ENCODE measurements around the gene PROP1. TPM values are rescaled to one million over a fixed set of nuclear protein-coding genes. Genes with fewer than 3 reads are reported as not detected.
"Not testable (repeated sequence)": the region's sequence is repeated elsewhere in the genome, so short reads cannot be mapped to it uniquely, and the experiment has no call there.

Gene PROP1
- polyA plus RNA-seq (ENCODE audit: insufficient read length in 3 of 3), result under 1 TPM in 2 of 3 donors, not detected in 1; 0.07 to 0.12 TPM
- long read RNA-seq, donor 1, result 0 reads
- long read RNA-seq, donor 2, result 0 reads
- long read RNA-seq, donor 3, result 0 reads
- long read RNA-seq, donor 4, result 0 reads
- long read RNA-seq, donor 5, result 0 reads
- long read RNA-seq, donor 6, result 0 reads
- long read RNA-seq, donor 7, result 0 reads
- long read RNA-seq, donor 8, result 0 reads
- long read RNA-seq, donor 9, result 0 reads
- long read RNA-seq, donor 10, result 0 reads
- long read RNA-seq, donor 11, result 0 reads
- long read RNA-seq, donor 12, result 0 reads
- long read RNA-seq, donor 13, result 0 reads
- long read RNA-seq, donor 14, result 0 reads
- long read RNA-seq, donor 15, result 0 reads
- long read RNA-seq, donor 16, result 0 reads

GRCh38 chr5:177995691-177996595, at the start of gene PROP1:
Gene PROP1 (minus strand): TSS chr5:177996242. CDS start chr5:177995933, 309 bp downstream.
- no peak for DNase-seq (ENCODE audit: extremely low read depth in 1 of 11, low read depth in 9 of 11, low spot score in 4 of 11)

GRCh38 chr5:178019379-178020030, 23.5 kb upstream of the PROP1 start:
- DNase-seq (ENCODE audit: extremely low read depth in 1 of 11, low read depth in 9 of 11, low spot score in 4 of 11), result not testable (repeated sequence)

GRCh38 chr5:178012758-178013157, 16.7 kb upstream of the PROP1 start:
- DNase-seq (ENCODE audit: extremely low read depth in 1 of 11, low read depth in 9 of 11, low spot score in 4 of 11), result not testable (repeated sequence)

GRCh38 chr5:178011816-178012554, 15.9 kb upstream of the PROP1 start:
- DNase-seq (ENCODE audit: extremely low read depth in 1 of 11, low read depth in 9 of 11, low spot score in 4 of 11), result not testable (repeated sequence)

- DNase-seq (ENCODE audit: extremely low read depth in 1 of 11, low read depth in 9 of 11, low spot score in 4 of 11), result not testable (repeated sequence)
Observed at GRCh38 chr5:178007272-178007671, 11.2 kb upstream of the PROP1 start.

GRCh38 chr5:178006536-178007231, 10.6 kb upstream of the PROP1 start:
- DNase-seq (ENCODE audit: extremely low read depth in 1 of 11, low read depth in 9 of 11, low spot score in 4 of 11), result not testable (repeated sequence)

- not testable (repeated sequence) for DNase-seq (ENCODE audit: extremely low read depth in 1 of 11, low read depth in 9 of 11, low spot score in 4 of 11)
Observed at GRCh38 chr5:178006181-178006535, 10.1 kb upstream of the PROP1 start.

- DNase-seq (ENCODE audit: extremely low read depth in 1 of 11, low read depth in 9 of 11, low spot score in 4 of 11), result no peak
Observed at GRCh38 chr5:177997846-177998245, 1.8 kb upstream of the PROP1 start.

- DNase-seq (ENCODE audit: extremely low read depth in 1 of 11, low read depth in 9 of 11, low spot score in 4 of 11), result no peak
Observed at GRCh38 chr5:177997319-177997670, 1.3 kb upstream of the PROP1 start.

- no peak for DNase-seq (ENCODE audit: extremely low read depth in 1 of 11, low read depth in 9 of 11, low spot score in 4 of 11)
Observed at GRCh38 chr5:177996660-177997318, 747 bp upstream of the PROP1 start.

- no peak for DNase-seq (ENCODE audit: extremely low read depth in 1 of 11, low read depth in 9 of 11, low spot score in 4 of 11)
Observed at GRCh38 chr5:177994561-177995190, 1.4 kb downstream of the PROP1 start.

- DNase-seq (ENCODE audit: extremely low read depth in 1 of 11, low read depth in 9 of 11, low spot score in 4 of 11), result no peak
Observed at GRCh38 chr5:177994063-177994462, 2.0 kb downstream of the PROP1 start.

GRCh38 chr5:177992466-177992865, 3.6 kb downstream of the PROP1 start:
- no peak for DNase-seq (ENCODE audit: extremely low read depth in 1 of 11, low read depth in 9 of 11, low spot score in 4 of 11)

GRCh38 chr5:177988989-177989625, 6.9 kb downstream of the PROP1 start:
- DNase-seq (ENCODE audit: extremely low read depth in 1 of 11, low read depth in 9 of 11, low spot score in 4 of 11), result no peak

- DNase-seq (ENCODE audit: extremely low read depth in 1 of 11, low read depth in 9 of 11, low spot score in 4 of 11), result no peak
Observed at GRCh38 chr5:177987326-177987725, 8.7 kb downstream of the PROP1 start.

GRCh38 chr5:177985430-177986040, 10.5 kb downstream of the PROP1 start:
- DNase-seq (ENCODE audit: extremely low read depth in 1 of 11, low read depth in 9 of 11, low spot score in 4 of 11), result no peak
